Activated gamma-delta T cell treated with anti-CD3 and anti-CD28 coated beads, Interleukin-2, amount 50 U/mL, for 16 hours (primary cell): ENCODE results near the gene WNT1.

Experiments used
- DNase-seq: peaks from one replicate; pipeline ENCODE4 v3.0.0-alpha.2; 2020; ENCODE audit warnings: low read depth

The WNT1 gene

GRCh38 chr12:48980953-48981756 lies 3.0 kb downstream of the WNT1 start:
- DNase-seq, result no peak

- no peak for DNase-seq
Observed at GRCh38 chr12:48981757-48982157, 3.6 kb downstream of the WNT1 start.

- no peak for DNase-seq
Observed at GRCh38 chr12:48982397-48983080, 4.4 kb downstream of the WNT1 start.

- DNase-seq, result no peak
Observed at GRCh38 chr12:48985475-48985897, 7.4 kb downstream of the WNT1 start.

GRCh38 chr12:48985901-48986300 lies 7.8 kb downstream of the WNT1 start:
- DNase-seq, result no peak

- DNase-seq, result no peak
Observed at GRCh38 chr12:48986720-48987291, 8.7 kb downstream of the WNT1 start.

GRCh38 chr12:48988030-48988649 lies 10.0 kb downstream of the WNT1 start:
- peak; percentile 59 for DNase-seq

GRCh38 chr12:48990552-48990951 lies 12.4 kb downstream of the WNT1 start:
- DNase-seq, result no peak

GRCh38 chr12:48991247-48992050 lies 13.3 kb downstream of the WNT1 start:
- no peak for DNase-seq

GRCh38 chr12:48993787-48994186 lies 15.7 kb downstream of the WNT1 start:
- DNase-seq, result no peak

- no peak for DNase-seq
Observed at GRCh38 chr12:48994224-48995085, 16.3 kb downstream of the WNT1 start.

GRCh38 chr12:48995086-48995879 lies 17.2 kb downstream of the WNT1 start:
- DNase-seq, result no peak

- no peak for DNase-seq
Observed at GRCh38 chr12:48996794-48997718, 18.9 kb downstream of the WNT1 start.

GRCh38 chr12:48997719-48998496 lies 19.8 kb downstream of the WNT1 start:
- DNase-seq, result no peak

GRCh38 chr12:48998497-48999353 lies 20.6 kb downstream of the WNT1 start:
- no peak for DNase-seq

- DNase-seq, result no peak
Observed at GRCh38 chr12:48999371-49000131, 21.4 kb downstream of the WNT1 start, which contains the start of gene DDN. TSS of gene DDN (minus strand) at chr12:48999375. CDS start at chr12:48999287, 88 bp downstream.
